Measurements from ENCODE around the gene PIK3CB.

DNA sequence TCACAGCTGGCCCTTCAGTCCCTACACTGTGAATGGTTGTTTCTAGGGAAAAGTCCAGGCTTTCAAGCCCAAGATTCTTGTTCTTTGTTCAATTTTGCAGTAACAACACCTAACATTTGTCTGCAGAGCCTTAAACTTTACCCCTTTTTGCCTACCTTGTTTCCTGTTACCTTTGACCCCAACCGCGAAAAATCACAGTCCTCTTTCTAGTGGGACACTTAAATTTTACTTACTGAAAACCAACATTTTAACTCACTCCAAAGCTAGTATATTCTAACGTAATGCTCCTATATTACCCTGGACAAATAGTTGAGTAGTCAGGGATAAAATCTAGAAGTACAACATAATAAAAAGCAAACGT, 649 bp upstream of the PIK3CB start:
- TF ChIP-seq, protein P1, sequence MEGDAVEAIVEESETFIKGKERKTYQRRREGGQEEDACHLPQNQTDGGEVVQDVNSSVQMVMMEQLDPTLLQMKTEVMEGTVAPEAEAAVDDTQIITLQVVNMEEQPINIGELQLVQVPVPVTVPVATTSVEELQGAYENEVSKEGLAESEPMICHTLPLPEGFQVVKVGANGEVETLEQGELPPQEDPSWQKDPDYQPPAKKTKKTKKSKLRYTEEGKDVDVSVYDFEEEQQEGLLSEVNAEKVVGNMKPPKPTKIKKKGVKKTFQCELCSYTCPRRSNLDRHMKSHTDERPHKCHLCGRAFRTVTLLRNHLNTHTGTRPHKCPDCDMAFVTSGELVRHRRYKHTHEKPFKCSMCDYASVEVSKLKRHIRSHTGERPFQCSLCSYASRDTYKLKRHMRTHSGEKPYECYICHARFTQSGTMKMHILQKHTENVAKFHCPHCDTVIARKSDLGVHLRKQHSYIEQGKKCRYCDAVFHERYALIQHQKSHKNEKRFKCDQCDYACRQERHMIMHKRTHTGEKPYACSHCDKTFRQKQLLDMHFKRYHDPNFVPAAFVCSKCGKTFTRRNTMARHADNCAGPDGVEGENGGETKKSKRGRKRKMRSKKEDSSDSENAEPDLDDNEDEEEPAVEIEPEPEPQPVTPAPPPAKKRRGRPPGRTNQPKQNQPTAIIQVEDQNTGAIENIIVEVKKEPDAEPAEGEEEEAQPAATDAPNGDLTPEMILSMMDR (IDR thresholded peaks at IDR 0.05), result no peak
- TF ChIP-seq EP300 (IDR thresholded peaks at IDR 0.05) (no peak), POLR2A (IDR thresholded peaks at IDR 0.05) (no peak)
